ENCODE results near the gene SAMD5.

The SAMD5 gene

GRCh38 chr6:147508866-147509608, 547 bp downstream of the SAMD5 start:
- DNase-seq (ENCODE audit: low read depth in 1 of 2, low spot score in 1 of 2) = no peak
- no peak for TF ChIP-seq JUND (IDR thresholded peaks at IDR 0.05; ENCODE audit: low read depth)
- in situ Hi-C loops (cut with HindIII; ENCODE audit: low pct_unique_long_range_greater_than_20kb, low sequenced_read_pairs) = no loop called here

GRCh38 chr6:147509891-147510290, 1.4 kb downstream of the SAMD5 start:
- no peak for TF ChIP-seq JUND (IDR thresholded peaks at IDR 0.05; ENCODE audit: low read depth)
- in situ Hi-C loops (cut with HindIII; ENCODE audit: low pct_unique_long_range_greater_than_20kb, low sequenced_read_pairs) = no loop called here
- DNase-seq (ENCODE audit: low read depth in 1 of 2, low spot score in 1 of 2) = no peak

- no peak for TF ChIP-seq JUND (IDR thresholded peaks at IDR 0.05; ENCODE audit: low read depth)
- DNase-seq (ENCODE audit: low read depth in 1 of 2, low spot score in 1 of 2) = no peak
- in situ Hi-C loops (cut with HindIII; ENCODE audit: low pct_unique_long_range_greater_than_20kb, low sequenced_read_pairs) = no loop called here
Measured at GRCh38 chr6:147510929-147511590, 2.6 kb downstream of the SAMD5 start.

- in situ Hi-C loops (cut with HindIII; ENCODE audit: low pct_unique_long_range_greater_than_20kb, low sequenced_read_pairs) = no loop called here
- TF ChIP-seq JUND (IDR thresholded peaks at IDR 0.05; ENCODE audit: low read depth) = no peak
Measured at GRCh38 chr6:147514831-147515230, 6.3 kb downstream of the SAMD5 start.

GRCh38 chr6:147515327-147515726, 6.8 kb downstream of the SAMD5 start:
- no peak for DNase-seq (ENCODE audit: low read depth in 1 of 2, low spot score in 1 of 2)
- TF ChIP-seq JUND (IDR thresholded peaks at IDR 0.05; ENCODE audit: low read depth) = no peak
- in situ Hi-C loops (cut with HindIII; ENCODE audit: low pct_unique_long_range_greater_than_20kb, low sequenced_read_pairs) = no loop called here

More at GRCh38 chr6:147514831-147515230, 6.3 kb downstream of the SAMD5 start:
- DNase-seq (ENCODE audit: low read depth in 1 of 2, low spot score in 1 of 2) = no peak

- TF ChIP-seq JUND (IDR thresholded peaks at IDR 0.05; ENCODE audit: low read depth) = no peak
- no peak for DNase-seq (ENCODE audit: low read depth in 1 of 2, low spot score in 1 of 2)
- in situ Hi-C loops (cut with HindIII; ENCODE audit: low pct_unique_long_range_greater_than_20kb, low sequenced_read_pairs) = no loop called here
Measured at GRCh38 chr6:147522597-147522996, 14.1 kb downstream of the SAMD5 start.

- no peak for DNase-seq (ENCODE audit: low read depth in 1 of 2, low spot score in 1 of 2)
- in situ Hi-C loops (cut with HindIII; ENCODE audit: low pct_unique_long_range_greater_than_20kb, low sequenced_read_pairs) = no loop called here
- no peak for TF ChIP-seq JUND (IDR thresholded peaks at IDR 0.05; ENCODE audit: low read depth)
Measured at GRCh38 chr6:147525519-147526209, 17.2 kb downstream of the SAMD5 start.

- no peak for TF ChIP-seq JUND (IDR thresholded peaks at IDR 0.05; ENCODE audit: low read depth)
- DNase-seq (ENCODE audit: low read depth in 1 of 2, low spot score in 1 of 2) = no peak
- in situ Hi-C loops (cut with HindIII; ENCODE audit: low pct_unique_long_range_greater_than_20kb, low sequenced_read_pairs) = no loop called here
Measured at GRCh38 chr6:147527197-147527596, 18.7 kb downstream of the SAMD5 start.

- no peak for TF ChIP-seq JUND (IDR thresholded peaks at IDR 0.05; ENCODE audit: low read depth)
- DNase-seq (ENCODE audit: low read depth in 1 of 2, low spot score in 1 of 2) = no peak
- in situ Hi-C loops (cut with HindIII; ENCODE audit: low pct_unique_long_range_greater_than_20kb, low sequenced_read_pairs) = no loop called here
Measured at GRCh38 chr6:147528511-147529145, 20.1 kb downstream of the SAMD5 start.

GRCh38 chr6:147530132-147531060, 21.9 kb downstream of the SAMD5 start:
- TF ChIP-seq JUND (IDR thresholded peaks at IDR 0.05; ENCODE audit: low read depth) = no peak
- in situ Hi-C loops (cut with HindIII; ENCODE audit: low pct_unique_long_range_greater_than_20kb, low sequenced_read_pairs) = no loop called here
- no peak for DNase-seq (ENCODE audit: low read depth in 1 of 2, low spot score in 1 of 2)

- in situ Hi-C loops (cut with HindIII; ENCODE audit: low pct_unique_long_range_greater_than_20kb, low sequenced_read_pairs) = no loop called here
- no peak for DNase-seq (ENCODE audit: low read depth in 1 of 2, low spot score in 1 of 2)
- TF ChIP-seq JUND (IDR thresholded peaks at IDR 0.05; ENCODE audit: low read depth) = no peak
Measured at GRCh38 chr6:147531321-147531720, 22.8 kb downstream of the SAMD5 start.
